GM18526 (cell line): ENCODE measurements around the gene PAPPA2.

ENCODE experiments used
- POLR2A ChIP-seq: IDR thresholded peaks from 3 replicates; pipeline ENCODE4 v1.6.1; 2011; ENCODE audit not compliant: insufficient read length; ENCODE audit errors: extremely low read depth

PAPPA2 gene

DNA sequence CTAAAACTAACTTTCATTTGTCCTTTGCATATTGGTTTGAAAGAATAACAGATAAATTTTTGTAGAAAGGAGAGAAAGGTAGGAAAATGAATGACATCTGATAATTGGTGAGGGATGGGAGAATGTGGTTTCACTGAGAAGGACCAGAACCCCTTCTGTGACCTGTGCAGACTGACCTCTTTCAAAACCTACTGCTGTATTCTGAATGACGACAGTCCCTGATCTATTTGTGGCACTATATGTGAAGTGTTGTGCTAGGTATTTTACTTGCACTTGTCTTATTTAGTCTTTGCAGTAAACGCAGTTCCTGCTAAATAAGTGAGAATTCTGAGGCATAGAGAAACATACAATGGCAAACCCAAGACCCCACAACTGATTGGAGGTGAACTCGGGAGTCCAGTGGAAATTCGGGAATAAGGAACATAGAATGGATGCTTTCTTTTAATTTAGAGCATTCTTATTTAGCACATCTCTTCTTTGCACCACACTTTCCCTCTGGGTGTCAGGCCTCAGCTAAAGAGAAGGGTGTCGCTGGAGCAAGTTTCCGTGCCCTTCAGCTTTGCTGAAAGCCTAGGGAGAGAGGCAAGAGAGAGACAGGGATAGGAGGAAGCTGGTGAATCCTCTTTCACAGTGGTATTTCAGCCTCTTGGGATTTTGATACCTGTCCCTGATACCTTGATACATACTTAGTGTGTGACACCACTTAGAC is 230.2 kb downstream of the PAPPA2 start:
- TF ChIP-seq POLR2A = no peak

DNA sequence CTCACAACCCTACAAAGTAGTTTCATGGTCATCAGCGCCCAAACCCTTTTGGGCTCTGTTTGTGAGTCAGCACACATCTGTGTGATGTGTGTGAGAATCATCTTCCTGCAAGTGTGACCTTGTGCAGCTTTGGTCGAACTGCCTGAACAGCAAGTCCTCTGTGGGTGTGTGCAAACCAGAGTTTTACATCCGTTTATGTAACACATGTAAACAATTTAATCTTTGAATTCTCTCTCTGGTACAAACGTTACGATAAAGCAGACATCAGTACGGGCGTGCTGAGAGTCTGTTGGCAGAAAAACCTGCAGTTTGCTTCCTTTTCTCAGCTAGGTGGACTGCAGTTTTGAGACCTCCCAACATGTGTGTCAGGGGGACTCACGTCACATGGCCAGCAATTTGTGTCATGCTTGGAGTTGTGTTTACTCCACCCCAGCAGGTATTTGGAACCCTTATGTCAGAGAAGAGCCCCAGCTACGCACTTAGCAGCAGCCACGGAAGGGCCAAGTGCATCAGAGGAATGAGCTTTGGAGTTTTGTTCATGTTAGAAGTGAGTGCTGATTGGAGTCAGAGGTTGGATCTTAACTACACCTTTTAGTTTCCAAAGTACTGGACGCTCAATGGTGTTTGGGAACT is 230.8 kb downstream of the PAPPA2 start:
- TF ChIP-seq POLR2A = no peak

DNA sequence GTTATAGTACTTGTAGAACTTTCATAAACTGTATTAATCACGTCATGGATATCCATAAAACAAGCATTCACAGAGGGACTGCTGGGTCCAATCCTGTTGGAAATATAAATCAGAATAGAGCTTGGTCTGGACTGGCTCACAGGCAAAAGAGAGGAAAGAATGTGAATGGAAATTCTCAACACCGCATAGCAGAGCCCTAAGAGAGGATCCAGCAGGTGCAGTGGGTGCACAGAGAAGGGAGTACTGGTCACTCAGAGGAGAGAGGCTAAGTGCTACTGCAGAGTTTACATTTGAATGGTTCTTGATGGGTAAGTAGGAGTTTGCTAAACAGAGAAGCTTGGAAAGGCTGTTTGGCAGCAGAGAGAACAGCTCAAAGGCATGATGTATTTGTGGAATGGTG is 231.7 kb downstream of the PAPPA2 start:
- no peak for TF ChIP-seq POLR2A

DNA sequence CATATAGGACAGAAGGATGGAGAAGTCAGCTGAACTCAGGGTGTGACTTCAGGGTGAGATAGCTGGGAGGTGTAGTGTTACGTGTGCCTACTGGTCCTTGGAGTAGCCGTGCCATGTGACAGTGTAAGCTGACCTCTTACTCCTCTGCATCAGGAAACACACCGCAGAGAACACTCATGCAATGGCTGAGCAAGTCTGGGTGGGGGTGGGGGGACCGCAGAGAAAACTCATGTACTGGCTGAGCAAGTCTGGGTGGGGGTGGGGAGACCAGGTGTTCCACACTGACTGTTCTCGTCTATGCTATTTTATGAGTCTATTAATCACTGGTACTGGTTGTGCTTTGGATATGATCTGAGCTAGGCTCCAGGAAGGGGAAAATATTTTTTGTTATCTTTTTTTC is 233.1 kb downstream of the PAPPA2 start:
- TF ChIP-seq POLR2A = no peak

DNA sequence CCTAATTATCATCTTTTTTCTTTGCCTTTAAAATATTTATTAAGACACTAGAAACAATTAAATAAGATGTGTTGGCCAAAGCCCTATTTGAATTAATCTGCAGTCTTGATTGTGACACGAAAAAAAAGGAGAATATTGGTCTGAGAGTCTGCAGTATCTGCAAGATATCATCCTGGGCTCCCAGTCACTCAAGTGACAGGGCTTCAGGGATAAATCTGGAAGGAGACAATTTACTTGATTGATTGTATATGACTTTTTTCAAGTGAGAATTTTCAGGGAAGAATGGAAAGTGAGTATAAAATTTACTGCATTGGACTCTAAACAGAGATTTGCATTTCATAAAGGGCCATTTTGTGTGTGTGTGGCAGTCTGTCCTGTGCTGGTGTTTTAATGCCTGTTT is 233.7 kb downstream of the PAPPA2 start:
- TF ChIP-seq POLR2A = no peak

DNA sequence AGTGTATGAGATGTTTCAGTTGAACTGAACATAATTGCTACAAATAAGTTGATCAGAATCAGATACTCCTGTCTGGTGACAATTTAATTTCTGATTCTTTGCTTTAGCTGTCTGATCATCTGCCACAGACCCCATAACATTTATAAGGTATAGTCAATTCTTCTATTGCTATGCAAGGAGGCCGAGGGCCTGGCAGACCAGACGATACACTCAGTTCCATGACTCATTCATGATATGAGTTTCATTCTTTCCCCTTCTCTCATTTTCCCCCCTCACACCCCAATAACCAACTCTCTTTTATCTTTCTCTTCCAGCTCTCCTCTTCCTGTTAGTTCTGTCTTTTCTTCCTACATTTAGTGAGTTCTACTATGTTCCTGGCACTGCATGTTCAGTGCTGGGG is 236.8 kb downstream of the PAPPA2 start:
- no peak for TF ChIP-seq POLR2A

DNA sequence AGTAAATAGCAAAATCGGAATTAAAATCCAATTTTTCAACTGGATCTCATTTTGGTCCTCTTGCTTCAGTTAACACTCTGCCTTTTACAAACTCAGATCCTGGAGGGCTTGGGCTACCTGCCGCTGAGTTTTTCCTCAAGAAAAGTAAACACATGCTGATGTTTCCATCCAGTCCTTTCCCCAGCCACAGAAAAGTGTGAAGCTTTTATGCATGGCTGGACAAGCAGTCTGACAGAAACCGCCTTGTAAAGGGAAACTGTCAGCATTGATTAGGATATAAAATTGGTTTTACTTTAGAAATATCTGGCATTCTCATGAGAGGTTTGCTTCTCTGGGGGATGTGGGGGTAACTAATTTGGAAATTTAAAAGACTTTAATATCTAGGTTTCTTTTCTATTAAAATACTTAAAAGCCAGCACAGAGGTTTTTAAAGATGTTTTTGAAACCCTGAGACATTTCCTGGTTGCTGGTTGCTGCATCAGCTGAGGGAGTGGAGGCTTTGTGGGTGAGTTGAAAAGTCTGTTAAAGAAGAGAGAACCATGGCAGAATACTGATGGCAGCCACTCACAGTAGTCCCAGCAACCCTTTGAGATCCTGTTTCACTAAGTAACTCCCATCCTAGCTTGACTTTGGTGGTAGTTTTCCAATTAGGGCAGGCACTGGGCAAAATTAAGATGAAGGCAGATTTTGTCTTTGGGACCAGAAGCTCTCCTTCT is 238.3 kb downstream of the PAPPA2 start:
- TF ChIP-seq POLR2A = no peak

DNA sequence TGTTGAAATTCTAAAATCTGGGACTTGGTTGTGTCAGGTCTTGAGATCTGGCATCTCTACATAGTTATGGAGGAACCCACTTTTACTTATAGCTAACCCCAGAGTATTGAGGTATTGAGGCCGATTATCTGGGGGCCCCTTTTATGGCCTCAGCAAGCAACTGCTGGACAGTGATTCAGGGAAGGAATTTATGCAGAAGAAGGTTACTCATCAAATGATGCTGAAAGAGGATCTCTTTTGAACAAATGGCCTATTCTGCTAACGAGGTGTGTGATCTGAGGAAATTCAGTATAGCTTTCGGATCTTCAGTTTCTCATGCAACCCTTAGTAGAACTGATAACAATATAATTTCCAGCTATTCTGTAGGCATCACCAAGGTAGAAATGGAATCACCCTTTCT is 239.9 kb downstream of the PAPPA2 start:
- no peak for TF ChIP-seq POLR2A

DNA sequence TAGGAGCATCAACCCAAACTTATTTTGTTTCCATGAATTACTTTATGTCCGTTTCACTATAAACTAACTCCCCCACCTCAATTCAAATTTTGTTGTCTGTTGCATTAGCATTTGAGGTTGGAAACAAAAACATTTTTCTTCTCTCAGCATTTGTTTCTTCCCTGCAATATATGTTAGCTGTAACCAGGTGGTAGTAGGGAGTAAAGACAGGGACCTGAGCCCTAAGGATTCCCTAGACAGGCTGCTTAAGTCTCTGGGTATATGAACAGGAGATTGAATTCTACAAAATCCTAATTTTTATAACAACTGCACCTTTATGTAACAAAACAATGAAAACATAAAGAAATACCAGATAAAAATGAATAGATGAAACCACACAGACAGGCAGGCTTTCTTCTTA is 242.6 kb downstream of the PAPPA2 start:
- TF ChIP-seq POLR2A = no peak

DNA sequence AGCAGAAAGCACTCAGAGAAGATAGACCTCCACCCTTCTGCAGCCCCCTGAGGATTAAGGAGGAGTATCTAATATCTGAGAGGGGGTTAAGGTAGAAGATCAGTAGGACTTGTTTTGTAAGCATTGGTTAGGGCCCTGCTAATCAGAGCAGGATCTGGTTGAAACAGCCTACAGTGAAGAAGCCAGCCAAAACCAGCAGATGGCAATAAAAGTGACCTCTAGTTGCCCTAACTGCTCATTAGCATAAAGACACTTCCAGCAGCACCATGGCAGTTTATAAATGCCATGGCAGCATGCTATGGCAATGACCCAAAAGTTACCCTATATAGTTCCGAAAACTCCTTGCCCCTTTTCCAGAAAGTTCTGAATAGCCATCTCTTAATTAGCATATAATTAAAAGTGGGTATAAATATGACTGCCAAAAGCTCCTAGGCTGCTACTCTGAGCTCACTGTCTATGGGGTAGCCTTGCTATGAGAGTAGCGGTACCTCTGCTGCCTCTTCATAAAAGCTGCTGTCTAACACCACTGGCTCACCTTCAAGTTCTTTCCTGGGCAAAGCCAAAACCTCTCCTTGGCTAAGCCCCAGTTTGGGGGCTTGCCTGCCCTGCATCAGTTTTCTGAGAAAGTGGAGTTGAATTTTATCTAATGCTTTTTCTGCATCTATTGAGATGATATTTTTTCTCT is 254.2 kb downstream of the PAPPA2 start:
- TF ChIP-seq POLR2A = no peak

DNA sequence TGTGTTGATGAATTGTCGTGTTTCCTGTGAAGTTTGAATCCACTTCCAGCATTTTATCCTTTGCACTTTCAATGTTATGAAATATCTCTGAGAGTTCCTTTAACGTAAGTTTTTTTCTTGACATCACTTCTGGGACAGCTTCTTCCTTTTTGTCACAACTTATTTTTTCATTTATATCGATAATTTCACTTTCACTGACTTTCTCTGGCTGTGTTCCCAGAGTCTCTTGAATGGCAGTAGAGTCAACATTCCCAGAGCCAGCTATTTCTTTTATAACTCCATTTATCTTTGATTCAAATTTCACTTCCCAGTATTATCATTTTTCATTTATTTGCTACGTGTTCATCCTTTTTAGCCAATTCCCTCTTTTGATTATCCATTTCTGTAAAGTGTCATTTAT is 256.5 kb downstream of the PAPPA2 start:
- no peak for TF ChIP-seq POLR2A

DNA sequence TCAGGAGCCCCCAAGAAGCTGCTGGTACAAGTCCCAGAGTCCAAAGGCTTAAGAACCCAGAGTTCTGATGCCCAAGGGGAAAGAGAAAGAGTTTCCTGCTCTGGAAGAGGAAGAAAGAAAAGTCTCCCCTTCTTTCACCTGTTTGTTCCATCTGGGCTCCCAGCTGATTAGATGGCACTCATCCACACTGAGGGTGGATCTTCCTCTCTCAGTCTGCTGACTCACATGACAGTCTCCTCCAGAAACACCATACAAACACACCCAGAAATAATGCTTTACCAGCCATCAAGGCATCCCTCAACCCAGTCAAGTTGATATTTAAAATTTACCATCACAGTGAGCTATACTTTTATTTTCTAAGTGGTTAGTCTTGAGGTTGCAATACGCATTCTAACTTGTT is 257.9 kb downstream of the PAPPA2 start:
- TF ChIP-seq POLR2A = no peak

DNA sequence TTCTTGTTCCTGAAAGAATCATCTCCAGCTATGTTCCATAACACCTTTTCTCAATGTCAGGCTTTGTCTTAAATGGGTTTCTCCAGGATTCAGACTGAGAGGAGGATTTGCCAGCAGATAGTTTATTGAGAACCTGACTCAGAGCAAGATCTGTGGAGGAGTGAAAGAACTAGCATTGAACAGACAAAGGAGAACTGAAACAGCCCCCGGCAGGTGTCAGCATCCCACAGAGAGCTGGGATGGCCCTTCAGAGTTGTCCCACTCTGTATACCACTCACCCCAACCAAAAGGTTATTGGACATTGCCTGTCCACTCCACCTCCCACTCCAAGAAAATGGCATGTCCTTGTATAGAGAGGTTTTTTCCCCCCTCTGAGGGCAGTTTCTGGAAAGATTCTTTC is 270.7 kb downstream of the PAPPA2 start:
- no peak for TF ChIP-seq POLR2A

DNA sequence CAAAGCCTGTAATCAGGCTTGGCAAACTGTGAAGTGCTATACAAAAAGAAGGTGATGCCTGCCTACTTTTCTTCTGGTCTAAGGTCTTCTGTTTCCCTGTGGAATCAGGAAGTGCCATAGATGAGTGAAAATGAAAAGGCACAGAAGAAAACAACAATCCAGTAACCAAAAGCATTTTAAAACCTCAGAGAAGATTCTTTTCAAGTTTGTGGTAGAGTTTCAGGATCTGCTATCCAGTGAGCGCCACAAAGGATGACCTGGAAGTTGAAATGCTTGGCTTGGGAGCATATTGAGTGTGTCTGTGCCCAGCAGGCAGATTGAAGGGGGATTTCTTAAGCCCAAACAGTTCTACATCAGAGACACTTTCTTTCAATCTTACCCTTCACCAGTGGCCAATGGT is 272.2 kb downstream of the PAPPA2 start:
- no peak for TF ChIP-seq POLR2A

DNA sequence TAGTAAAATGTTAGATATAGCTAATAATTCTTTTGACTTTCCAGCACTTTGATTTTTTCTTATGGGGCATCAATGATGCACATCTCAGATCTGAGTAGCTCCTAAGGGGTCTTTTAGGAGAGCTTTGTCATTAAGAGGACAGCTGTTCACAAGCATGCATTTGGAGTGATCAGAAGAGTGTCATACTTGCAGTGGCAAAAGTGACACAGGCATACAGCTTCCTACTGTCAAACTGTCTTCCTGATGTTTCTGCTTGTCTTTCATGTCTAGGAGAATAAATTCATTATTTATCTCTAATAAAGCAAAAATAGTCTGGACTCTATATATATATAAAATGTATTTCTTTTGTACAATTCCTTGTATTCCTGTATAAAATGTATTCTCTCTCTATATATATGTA is 273.0 kb downstream of the PAPPA2 start:
- no peak for TF ChIP-seq POLR2A

DNA sequence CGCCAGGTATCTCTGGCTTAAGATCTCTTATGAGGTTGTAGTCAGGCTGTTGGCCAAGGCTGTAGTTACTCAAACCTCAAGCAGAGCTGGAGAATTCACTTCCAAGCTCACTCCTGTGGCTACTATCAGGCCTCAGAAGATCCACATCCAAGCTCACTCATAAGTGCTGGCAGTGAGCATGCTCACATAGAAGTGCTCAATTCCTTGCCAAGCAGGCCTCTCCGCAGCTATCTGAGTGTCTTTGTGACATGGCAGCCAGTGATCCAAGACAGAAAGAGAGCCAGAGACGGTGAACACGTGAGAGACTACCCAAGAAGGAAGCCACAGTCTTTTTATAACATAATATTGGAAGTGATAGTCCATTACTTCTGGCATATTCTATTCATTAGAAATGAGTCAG is 278.2 kb downstream of the PAPPA2 start:
- TF ChIP-seq POLR2A = no peak
